ENCODE results near the gene STAC.

Gene STAC

DNA sequence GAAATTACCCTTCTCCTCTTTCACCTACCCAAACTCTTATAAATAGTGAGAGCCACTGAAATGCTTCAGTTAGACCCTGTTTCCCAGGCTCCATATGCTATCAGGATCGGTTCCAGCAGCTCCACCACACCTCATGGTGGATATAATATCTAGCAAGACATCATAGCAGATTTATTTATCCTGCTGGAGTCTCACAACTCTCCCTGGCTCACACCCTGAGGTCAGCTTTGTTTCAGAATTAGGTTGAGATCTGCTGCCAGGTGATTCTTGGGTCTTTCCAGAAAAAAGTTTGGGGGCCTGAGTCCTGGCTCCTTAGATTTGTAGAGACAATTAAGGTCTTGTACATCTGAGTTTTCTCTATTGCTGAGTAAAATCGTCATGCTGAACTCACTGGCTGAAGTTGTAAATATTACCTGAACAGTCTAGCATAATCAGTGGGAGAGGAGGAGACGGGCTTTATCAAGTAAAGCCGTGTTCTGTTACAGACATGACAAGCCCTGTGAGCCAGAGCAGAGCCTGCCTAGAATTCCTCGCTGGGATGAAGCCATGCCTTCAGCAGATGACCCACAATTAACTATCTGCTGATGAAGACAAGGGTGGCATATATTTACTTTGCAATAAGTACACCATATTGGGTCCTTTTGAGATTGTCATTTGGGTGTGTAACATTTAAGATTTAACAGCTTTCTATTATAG, 131.6 kb downstream of the STAC start:
- no peak overlapping the region for H3K4me3 ChIP-seq (ENCODE audit: low read depth, low read length)

DNA sequence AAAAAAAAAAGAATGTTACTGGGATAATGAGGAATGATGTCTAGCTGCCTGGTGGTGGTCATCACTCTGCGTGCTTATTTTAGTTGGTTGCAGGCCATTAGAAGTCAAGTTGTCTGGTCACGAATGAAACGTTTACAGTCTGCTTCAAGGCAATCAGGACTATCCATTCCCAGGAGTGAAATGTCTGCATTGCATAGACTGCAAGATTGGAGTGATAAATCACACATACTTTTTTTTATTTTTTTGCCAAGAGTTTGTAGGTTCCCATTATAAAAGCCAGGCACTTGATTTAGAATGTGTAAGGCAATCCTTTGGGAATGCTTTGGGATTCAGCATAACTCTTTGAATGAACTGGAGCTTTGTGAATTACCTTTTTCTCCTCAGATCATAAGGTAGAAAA, 132.3 kb downstream of the STAC start:
- no peak overlapping the region for H3K4me3 ChIP-seq (ENCODE audit: low read depth, low read length)

DNA sequence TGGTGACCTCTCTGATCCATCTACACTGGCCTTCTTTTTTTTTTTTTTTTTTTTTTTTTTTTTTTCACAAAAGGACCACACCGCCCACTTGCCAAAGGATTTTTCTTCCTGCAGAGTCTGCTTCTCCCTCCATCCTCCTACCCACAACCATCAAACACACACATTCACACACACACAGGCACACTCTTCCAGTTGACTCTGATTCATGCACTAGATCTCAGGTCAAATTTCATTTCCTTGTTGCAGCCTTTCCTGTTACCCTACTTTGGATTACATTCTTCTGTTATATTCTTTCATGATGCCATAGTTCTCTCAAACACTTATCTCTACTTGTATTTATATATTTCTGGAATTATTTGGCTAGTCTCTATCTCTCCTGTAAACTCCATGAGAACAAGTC, 133.9 kb downstream of the STAC start:
- H3K4me3 ChIP-seq (ENCODE audit: low read depth, low read length): no peak overlapping the region

DNA sequence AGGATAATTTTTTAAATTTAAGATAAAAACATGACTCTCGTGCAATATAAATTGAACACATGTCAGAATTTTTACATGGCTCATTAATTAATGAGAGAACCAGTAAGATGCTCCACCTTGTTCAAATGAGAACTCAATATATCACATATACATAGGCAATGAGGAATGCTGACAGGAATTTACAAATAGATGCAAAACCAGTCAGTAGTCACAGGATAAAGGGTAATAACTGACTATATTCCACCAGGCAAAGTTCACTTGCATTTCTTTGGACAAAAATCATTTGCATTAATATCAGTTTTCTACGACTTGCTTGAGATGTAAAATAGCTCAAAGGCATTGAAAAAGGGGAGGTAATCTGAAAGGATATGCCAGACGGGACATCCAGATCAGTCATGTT, 139.4 kb downstream of the STAC start:
- H3K4me3 ChIP-seq (ENCODE audit: low read depth, low read length): no peak overlapping the region

DNA sequence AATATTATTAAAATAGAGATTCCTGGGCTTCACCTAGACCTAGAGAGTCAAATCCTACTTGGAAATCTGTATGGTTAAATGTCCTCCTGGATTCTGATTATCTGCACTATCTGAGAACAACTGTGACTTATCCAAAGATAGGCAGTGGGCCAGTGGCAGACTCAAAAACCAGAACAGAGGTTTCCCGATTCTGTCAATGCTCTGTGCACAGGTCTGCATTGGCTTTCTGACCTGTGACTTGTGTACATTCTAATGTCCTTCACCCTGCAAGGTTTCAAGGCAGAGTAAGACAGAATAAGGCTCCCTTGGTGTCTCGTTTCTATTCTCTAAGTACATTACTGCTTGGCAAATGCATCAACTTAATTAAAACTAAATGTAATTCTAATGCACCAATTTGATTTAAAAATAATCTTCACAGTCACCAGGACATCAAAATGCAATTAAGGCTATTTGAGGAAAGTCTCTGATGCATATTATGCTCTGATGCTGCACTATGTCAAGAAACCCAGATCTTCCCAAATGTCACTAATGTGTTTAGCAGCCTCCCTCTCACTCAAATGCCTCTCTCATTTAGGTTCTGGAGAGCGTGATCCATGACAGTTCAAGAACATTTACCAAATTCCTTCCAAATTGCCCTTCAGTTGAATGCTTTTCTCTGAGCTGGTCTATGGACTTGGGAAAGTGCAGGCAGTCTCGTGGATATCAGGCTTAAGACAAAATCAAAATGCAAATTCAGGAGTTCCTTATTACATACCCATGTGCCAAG, 140.1 kb downstream of the STAC start:
- no peak overlapping the region for H3K4me3 ChIP-seq (ENCODE audit: low read depth, low read length)

DNA sequence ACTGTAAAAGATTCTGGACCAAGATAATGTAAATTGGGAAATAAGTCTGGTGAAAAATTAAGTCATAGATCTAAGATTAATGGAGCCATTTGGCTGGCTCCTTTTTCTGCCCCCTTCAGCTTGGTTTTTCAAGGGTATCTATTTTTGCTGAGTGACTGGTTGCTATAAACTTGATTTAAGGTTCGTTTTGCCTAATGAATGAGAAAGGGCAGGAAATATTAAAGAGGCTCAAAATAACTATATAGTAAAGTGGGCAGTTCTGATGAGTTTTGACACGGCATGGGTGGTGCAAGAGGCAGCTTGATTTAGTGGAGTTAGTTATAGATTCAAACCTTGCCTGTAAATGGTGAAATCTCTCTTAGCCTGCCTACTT, 140.7 kb downstream of the STAC start:
- no peak overlapping the region for H3K4me3 ChIP-seq (ENCODE audit: low read depth, low read length)

DNA sequence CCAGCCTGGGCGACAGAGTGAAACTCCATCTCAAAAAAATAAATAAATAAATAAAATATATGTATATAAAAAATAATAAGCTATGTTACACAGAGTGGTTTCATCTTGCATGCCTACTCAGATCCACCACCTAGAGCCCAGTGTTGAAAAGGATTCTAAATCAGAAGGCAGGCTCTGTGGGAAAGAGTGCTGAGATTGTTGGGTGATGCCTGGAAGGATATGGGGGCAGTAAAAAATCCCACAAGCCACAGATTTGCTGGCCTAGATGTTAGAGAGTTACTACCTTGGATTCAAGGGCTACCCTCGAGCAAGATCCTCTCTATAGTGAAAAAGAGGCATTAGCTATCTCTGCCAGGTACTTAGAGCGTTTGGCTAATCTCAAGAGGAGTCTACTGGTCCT, 144.3 kb downstream of the STAC start:
- no peak overlapping the region for H3K4me3 ChIP-seq (ENCODE audit: low read depth, low read length)

DNA sequence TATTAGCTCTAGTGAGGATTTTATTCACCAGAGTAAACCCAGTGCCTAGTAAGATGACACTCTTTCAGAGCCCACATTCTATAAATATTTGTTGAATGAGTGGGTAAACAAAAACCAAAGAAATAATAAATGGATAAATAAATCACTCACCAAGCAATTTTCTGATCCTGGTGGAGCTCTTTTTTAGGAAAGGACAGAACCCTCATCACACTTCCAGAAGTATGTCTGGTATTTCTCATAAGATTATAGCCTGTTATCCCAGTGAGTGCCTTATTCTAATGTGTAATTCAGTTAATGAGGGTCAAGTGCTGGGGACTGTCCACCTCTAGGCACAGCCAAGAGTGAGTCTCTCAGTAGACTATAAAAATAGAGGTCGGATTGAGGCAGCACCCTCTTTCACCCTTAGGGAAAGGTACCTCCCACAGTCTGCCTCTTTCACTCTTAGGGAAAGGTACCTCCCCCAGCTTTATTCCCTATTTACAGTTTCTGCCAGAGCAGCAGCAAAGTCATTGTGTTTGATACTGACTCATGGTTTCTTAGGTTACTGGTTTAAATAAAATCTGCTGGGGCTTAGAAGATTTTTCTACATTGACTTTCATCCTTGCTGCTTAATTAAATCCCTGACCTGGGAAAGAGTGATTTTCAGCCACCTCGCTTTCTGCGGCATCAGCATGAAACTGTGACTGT, 145.0 kb downstream of the STAC start:
- H3K4me3 ChIP-seq (ENCODE audit: low read depth, low read length): no peak overlapping the region

DNA sequence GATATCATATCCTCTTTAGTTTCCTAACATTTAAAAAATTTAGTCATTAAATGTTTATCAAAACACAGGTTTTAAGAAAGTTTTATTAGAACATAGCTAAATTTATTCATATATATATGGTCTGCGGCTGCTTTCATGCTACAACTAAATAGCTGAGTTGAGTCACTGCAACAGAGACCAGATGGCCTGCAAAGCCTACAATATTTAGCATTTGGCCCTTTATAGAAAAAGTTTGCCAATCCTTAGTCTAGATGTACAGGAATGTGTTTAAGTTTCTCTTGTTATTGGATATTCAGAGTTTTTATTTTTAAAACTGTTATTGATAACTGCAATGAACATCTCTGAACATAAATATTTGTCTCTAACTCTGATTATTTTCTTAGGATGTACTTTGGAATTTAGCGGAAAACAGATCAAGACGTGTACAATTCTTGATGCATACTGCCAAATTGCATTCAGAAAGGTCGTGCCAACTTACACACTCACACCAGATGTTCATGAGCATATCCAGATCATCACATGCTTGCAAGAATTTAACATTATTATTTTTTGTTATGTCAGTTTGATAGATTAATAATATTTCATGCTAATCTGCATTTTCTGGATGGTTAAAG, 157.9 kb downstream of the STAC start:
- no peak overlapping the region for H3K4me3 ChIP-seq (ENCODE audit: low read depth, low read length)

DNA sequence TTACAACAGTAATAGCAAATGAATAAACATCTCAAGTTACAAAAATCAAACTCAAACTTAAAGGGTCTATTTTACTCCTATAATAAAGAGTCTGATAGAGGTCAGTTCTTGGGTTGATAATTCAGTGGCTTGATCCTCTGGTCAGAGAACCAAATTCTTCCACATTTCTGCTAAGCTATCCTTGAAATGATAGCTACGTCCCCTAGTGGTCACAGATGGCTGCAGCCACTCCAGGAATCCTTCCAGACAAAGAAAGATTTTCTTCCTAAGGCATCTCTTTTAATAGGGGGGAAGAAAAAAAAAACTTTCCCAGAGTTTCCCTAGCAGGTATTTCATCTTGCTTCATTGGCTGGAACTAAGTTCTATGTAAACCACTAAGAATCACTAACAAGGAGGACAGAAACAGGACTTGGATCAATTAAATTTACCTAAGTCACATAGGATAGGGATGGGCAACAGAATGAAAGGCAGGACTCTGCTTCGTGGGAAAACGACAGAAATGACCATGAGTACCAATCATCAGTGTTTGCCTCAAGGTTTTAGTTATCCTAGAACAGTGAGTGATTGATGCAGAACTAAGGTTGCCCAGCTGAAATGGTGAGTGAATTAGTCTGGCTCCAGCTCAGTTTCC, 160.7 kb downstream of the STAC start:
- H3K4me3 ChIP-seq (ENCODE audit: low read depth, low read length): no peak overlapping the region

DNA sequence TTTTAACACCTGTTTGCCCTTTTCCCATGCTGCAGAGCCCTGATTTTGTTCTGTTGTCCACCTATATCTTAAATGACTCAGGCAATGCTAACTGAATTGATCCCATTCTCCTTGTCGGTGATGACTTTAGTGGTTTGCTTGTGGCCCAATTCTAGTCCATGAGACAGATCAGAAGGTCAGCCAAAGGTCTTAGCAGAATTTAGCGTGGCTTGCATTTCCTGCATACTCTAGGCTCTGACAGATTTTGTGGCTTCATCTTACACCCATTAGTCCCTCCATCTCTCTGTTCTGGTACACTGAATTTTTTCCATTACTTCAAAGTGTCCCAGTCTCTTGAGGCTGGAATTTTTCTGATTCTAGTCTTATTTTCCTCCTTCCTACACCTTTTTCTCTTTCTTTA, 161.9 kb downstream of the STAC start:
- H3K4me3 ChIP-seq (ENCODE audit: low read depth, low read length): no peak overlapping the region

DNA sequence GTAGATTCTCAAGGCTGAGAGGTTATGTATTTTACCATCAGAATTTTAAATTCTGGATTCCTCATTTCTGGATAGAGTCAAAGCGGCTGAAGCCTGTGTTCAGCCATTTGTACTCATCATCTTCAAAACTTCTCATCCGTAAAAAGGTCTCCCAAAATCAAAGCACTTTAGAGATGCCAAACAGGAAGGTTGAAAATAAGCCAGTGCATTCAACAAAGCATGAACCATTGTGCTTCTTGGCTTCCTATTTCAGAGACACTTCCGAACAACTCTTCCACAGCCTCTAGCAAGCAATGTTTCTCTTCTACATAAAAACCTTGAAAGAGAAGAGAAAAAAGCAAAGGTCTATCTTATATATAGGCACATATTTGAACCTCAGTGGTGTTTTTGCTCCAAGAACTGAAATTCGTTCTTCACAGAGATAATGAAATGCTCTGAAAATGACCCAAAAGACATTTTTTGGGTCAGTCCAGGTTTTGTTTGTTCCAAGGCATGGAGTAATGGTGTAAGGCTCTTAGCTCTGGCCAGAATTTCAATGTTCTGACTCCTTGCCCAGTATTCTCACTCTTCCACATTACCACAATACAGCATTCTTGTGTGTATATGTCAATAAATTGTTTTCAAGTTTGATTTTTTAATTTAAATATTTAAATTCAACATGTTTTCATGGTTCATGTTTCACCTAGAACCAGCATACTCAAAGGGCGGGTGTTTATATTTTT, 163.1 kb downstream of the STAC start:
- H3K4me3 ChIP-seq (ENCODE audit: low read depth, low read length): no peak overlapping the region

DNA sequence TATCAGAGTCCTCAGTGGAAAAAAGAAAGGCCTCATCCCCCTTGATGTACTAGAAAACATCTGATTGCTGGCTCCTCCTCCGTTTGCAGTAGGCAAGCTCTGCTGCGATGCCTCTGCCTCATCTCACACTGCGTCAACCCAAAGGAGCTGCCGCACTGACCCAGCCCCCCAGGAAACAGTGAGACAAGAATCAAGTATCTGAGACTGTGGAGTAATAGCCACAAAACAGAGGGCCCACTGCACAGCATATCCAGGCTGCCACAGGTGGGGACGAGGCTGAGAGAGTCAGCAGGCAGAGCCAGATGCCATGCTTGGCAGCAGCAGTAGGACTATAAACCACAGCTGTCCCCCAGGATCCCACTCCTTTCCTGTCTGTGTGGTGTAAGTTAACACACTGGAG, 165.9 kb downstream of the STAC start:
- H3K4me3 ChIP-seq (ENCODE audit: low read depth, low read length): no peak overlapping the region

DNA sequence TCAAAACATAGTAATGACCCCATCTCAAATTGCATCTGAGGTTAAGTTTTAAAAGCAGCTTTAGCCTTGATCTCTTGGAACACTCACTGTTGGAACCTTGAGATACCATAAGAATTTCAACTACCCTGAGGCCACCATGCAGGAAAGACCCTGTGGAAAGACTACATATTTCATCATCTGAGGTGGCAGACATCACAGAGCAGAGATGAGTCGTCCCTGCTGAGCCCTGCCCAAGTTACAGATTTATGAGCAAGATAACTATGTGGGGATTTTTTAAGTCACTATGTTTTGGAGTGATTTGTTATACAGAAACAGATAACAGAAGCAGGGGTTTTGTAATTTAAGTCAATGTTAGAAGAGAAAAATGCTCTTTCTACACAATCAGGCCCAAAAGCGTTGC, 168.4 kb downstream of the STAC start:
- H3K4me3 ChIP-seq (ENCODE audit: low read depth, low read length): no peak overlapping the region

DNA sequence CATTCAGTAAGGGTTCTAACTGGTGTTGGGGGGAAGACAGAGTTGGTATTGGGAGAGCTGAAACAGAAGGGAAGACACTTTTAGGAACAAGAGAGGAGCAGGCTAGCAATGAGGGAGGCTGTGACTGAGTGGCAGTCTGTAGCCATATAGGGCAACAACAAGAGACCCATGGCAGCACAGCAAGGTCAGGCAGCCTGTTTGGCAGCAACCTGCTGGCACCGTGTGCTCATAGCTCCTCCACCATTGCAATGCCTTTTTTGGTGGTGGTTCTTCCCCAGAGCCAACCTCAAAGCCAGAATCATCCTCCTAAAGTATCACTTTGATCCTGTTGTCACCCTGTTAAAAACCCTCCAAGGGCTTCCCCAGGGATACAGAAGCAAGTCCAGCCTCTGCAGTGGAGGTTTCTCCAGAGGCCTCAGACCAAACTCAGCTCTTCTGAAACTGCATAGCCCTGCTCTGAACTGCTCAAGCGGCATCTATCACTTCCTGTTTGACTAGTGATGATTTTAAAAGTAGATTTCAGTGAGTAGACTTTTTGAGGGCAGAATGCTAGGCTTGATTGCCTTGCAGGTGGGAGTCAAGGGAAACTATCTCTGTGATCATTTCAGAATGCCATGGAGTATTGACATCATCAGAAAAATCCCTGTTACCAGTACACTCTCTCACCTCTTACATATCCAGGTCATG, 176.9 kb downstream of the STAC start:
- no peak overlapping the region for H3K4me3 ChIP-seq (ENCODE audit: low read depth, low read length)

DNA sequence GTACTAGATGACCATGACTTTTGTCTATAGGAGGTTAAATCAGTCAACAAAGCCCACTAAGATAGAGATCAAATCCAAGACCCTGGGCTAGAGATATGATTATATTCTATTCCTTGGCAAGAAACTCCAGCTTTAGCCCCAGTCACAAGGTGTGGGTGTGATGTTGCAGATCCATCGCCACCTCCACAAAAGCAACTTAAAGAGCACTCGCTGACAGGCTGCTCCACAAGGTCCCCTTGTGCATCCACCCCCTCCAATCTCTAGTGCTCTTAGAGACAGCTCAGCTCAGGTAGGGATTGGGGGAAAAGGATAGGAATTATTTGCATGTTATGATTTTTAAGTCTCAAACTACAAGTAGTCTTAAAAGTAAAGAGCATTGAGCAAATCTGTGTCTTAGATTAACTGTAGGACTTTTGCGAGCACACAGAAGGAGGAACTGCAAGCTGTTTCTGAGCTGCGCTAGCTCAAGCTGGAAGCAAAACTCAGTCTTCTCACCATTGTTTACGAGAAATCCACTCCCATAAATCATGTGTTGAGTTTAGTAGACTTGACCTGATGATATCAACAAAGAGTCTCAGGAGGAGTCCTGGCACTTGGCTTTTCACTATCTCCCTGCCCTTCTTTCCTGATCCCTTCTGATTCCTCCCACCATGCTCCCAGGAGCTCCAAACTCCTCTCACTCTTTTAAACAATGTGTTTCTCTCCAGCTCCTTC, 177.6 kb downstream of the STAC start:
- H3K4me3 ChIP-seq (ENCODE audit: low read depth, low read length): no peak overlapping the region

DNA sequence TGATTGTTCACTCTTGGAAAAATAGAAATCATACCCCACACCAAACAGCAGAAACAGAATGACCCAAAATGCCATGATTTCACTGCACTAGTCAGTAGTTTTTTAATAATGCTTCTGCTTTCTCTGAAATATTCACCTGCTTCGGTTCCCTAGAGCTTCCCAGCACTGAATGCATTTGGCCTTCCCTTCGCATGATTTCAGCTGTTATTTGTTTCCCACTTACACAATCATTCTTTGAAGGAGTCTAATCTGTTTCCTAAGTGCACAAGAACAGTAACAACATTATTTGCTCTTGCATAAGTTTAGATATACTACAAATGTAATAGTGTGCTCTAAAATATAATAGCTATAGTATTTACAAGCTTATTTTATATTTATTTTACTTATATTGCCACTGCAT, 178.7 kb downstream of the STAC start:
- H3K4me3 ChIP-seq (ENCODE audit: low read depth, low read length): no peak overlapping the region

DNA sequence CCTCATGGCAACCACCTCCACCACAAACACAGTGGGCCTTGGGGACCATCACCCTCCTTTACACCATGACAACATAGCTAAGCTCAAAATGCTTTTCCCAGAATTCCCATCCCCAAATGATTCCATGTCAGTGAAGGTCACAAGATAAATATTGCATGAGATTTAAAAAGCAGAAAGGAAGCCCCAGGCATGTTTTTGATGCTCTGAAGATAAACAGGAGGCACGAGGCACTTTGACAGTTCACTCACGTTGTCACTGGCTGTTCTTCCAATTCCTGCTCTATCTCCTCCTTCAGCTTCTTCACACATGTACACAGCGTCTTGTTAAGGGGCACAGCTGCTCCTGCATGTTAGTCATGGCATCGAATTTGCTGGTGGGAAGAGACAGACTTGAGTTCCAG, 180.4 kb downstream of the STAC start:
- no peak overlapping the region for H3K4me3 ChIP-seq (ENCODE audit: low read depth, low read length)

DNA sequence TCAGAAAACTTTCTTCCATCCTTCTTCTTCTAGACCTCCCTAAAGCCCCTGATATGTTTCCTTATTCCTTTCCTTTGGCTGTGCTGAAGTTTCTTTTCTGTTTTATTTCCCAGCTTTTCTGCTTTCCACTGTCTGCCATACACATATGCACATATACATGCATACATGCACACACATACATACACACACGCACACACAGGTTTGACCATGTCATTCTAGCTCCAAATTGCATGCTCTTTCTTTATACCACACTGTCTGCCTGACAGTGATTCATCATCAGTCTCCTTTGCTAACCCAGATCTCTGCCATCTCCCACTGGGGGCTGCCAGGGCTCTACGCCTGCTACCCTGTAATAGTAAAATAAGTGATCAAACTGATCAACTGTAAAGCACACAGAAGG, 181.3 kb downstream of the STAC start:
- no peak overlapping the region for H3K4me3 ChIP-seq (ENCODE audit: low read depth, low read length)
